Effector CD8-positive, alpha-beta T cell (primary cell): ENCODE measurements around the gene TMEM51.

Experiments used
- DNase-seq: peaks from one replicate; lab custom pipeline; 2025; lab: John Stamatoyannopoulos, UW

The TMEM51 gene

GRCh38 chr1:15196069-15196468 is 42.5 kb downstream of the TMEM51 start:
- DNase-seq = no peak

GRCh38 chr1:15196807-15197530 is 43.4 kb downstream of the TMEM51 start:
- no peak for DNase-seq

GRCh38 chr1:15197591-15198447 is 44.3 kb downstream of the TMEM51 start:
- DNase-seq = no peak

GRCh38 chr1:15198684-15199083 is 45.1 kb downstream of the TMEM51 start:
- no peak for DNase-seq

- no peak for DNase-seq
Observed at GRCh38 chr1:15201221-15201620, 47.7 kb downstream of the TMEM51 start.

GRCh38 chr1:15201849-15202551 is 48.5 kb downstream of the TMEM51 start:
- no peak for DNase-seq

GRCh38 chr1:15204931-15205330 is 51.4 kb downstream of the TMEM51 start:
- no peak for DNase-seq

- DNase-seq = no peak
Observed at GRCh38 chr1:15205586-15206346, 52.2 kb downstream of the TMEM51 start.

GRCh38 chr1:15206418-15207030 is 53.0 kb downstream of the TMEM51 start:
- DNase-seq = no peak

GRCh38 chr1:15207031-15207828 is 53.7 kb downstream of the TMEM51 start:
- DNase-seq = no peak

GRCh38 chr1:15207829-15208429 is 54.4 kb downstream of the TMEM51 start:
- no peak for DNase-seq

- DNase-seq = no peak
Observed at GRCh38 chr1:15210651-15211375, 57.3 kb downstream of the TMEM51 start.

- DNase-seq = no peak
Observed at GRCh38 chr1:15211424-15211823, 57.9 kb downstream of the TMEM51 start.

GRCh38 chr1:15212216-15212953 is 58.8 kb downstream of the TMEM51 start:
- DNase-seq = no peak

- no peak for DNase-seq
Observed at GRCh38 chr1:15212954-15213291, 59.4 kb downstream of the TMEM51 start.

- no peak for DNase-seq
Observed at GRCh38 chr1:15213341-15213821, 59.8 kb downstream of the TMEM51 start.

- DNase-seq = no peak
Observed at GRCh38 chr1:15214527-15214926, 61.0 kb downstream of the TMEM51 start.

GRCh38 chr1:15215116-15215515 is 61.6 kb downstream of the TMEM51 start:
- DNase-seq = no peak

- DNase-seq = no peak
Observed at GRCh38 chr1:15217654-15218053, 64.1 kb downstream of the TMEM51 start.
